HepG2 (cell line): ENCODE data around the gene TENT4B. TPM values are rescaled to one million over a fixed set of nuclear protein-coding genes. Genes with fewer than 3 reads are reported as not detected.

Experiments used
- ARID3A ChIP-seq: IDR thresholded peaks from 2 replicates; pipeline ENCODE4 v1.6.1; 2012; ENCODE audit warnings: low read depth, low read length, improper control_type of control experiment
- DR1 ChIP-seq: sonication (generic); formaldehyde crosslinking; IDR thresholded peaks from 2 replicates; pipeline ENCODE4 v1.8.0; 2021; ENCODE audit warnings: mild to moderate bottlenecking, missing genetic modification reagents, inconsistent platforms
- EEA1 ChIP-seq: sonication (generic); formaldehyde crosslinking; IDR thresholded peaks from 2 replicates; pipeline ENCODE4 v1.5.1; 2020; ENCODE audit warnings: mild to moderate bottlenecking, missing genetic modification reagents, borderline replicate concordance
- FOXO1 ChIP-seq: sonication (generic); formaldehyde crosslinking; IDR thresholded peaks from 2 replicates; pipeline ENCODE4 v1.4.0; 2020; ENCODE audit warnings: missing genetic modification reagents
- HCFC1 ChIP-seq: fragments of 150-350 bp; IDR thresholded peaks from 2 replicates; pipeline ENCODE4 v1.6.1; 2014; ENCODE audit warnings: low read depth, low read length
- HNF1A ChIP-seq, 2 experiments: sonication (generic) in 1 of 2; formaldehyde crosslinking in 1 of 2; IDR thresholded peaks; 2 replicates each; pipeline versions ENCODE4 v1.4.0 to v1.6.1; 2016 to 2020; ENCODE audit warnings: borderline replicate concordance in 1 of 2, low read depth in 1 of 2, mild to moderate bottlenecking in 1 of 2, missing genetic modification reagents in 1 of 2
- HOXA9 ChIP-seq: sonication (generic); formaldehyde crosslinking; IDR thresholded peaks from 2 replicates; pipeline ENCODE4 v1.8.1; 2022; ENCODE audit warnings: missing genetic modification reagents, mild to moderate bottlenecking, moderate library complexity, borderline replicate concordance
- KAT8 ChIP-seq: IDR thresholded peaks from 2 replicates; pipeline ENCODE4 v1.6.1; 2016; ENCODE audit warnings: missing genetic modification reagents, missing compliant biosample characterization
- LCORL ChIP-seq, 2 experiments: fragments of 450-650 bp in 1 of 2; sonication (generic) in 1 of 2; formaldehyde crosslinking in 1 of 2; IDR thresholded peaks; 2 replicates each; pipeline versions ENCODE4 v1.5.0 to v1.6.1; 2017 to 2020; ENCODE audit warnings: antibody characterized with exemption in 1 of 2, missing genetic modification reagents in 1 of 2
- NCOR1 ChIP-seq: fragments of 200-600 bp; sonication (generic); IDR thresholded peaks from 2 replicates; pipeline ENCODE4 v1.7.0; 2017; ENCODE audit warnings: antibody characterized with exemption, low read length, borderline replicate concordance
- PAF1 ChIP-seq: IDR thresholded peaks from 2 replicates; pipeline ENCODE4 v1.6.1; 2016; ENCODE audit warnings: missing genetic modification reagents, missing compliant biosample characterization
- POLR2AphosphoS2 ChIP-seq: IDR thresholded peaks from 2 replicates; pipeline ENCODE4 v1.6.1; 2011; ENCODE audit warnings: low read depth, low read length, improper control_type of control experiment
- TOE1 ChIP-seq: sonication (generic); formaldehyde crosslinking; IDR thresholded peaks from 2 replicates; pipeline ENCODE4 v1.4.0; 2020; ENCODE audit warnings: mild to moderate bottlenecking, missing genetic modification reagents
- ZBTB4 ChIP-seq: sonication (generic); formaldehyde crosslinking; IDR thresholded peaks from 2 replicates; pipeline ENCODE4 v1.4.0; 2020; ENCODE audit warnings: missing genetic modification reagents, mild to moderate bottlenecking, borderline replicate concordance
- ZBTB42 ChIP-seq: sonication (generic); formaldehyde crosslinking; IDR thresholded peaks from 2 replicates; pipeline ENCODE4 v1.5.0; 2020; ENCODE audit warnings: mild to moderate bottlenecking, missing genetic modification reagents
- ZFP37 ChIP-seq: sonication (generic); formaldehyde crosslinking; IDR thresholded peaks from 2 replicates; pipeline ENCODE4 v1.4.0; 2020; ENCODE audit warnings: missing genetic modification reagents, borderline replicate concordance
- ZNF576 ChIP-seq: sonication (generic); formaldehyde crosslinking; IDR thresholded peaks from 2 replicates; pipeline ENCODE4 v1.4.0; 2020; ENCODE audit warnings: mild to moderate bottlenecking, missing genetic modification reagents
- ZNF614 ChIP-seq: IDR thresholded peaks from 2 replicates; pipeline ENCODE4 v1.6.1; 2018; ENCODE audit warnings: missing biosample characterization, missing genetic modification reagents, inconsistent platforms, borderline replicate concordance
- ZNF644 ChIP-seq: IDR thresholded peaks from 2 replicates; pipeline ENCODE4 v1.6.1; 2016; ENCODE audit warnings: low read depth
- ZNF720 ChIP-seq: sonication (generic); formaldehyde crosslinking; IDR thresholded peaks from 2 replicates; pipeline ENCODE4 v1.4.0; 2020; ENCODE audit warnings: missing genetic modification reagents
- polyA plus RNA-seq, 8 experiments: library from polyadenylated mRNA; depleted of rRNA in 3 of 8; stranded (reverse) in 7 of 8; unstranded in 1 of 8; fragments of >200 nt; fragmentation: Illumina TruSeq in 4 of 8; extraction: Trizol in 4 of 8; gene quantifications; 2 replicates each; pipeline versions ENCODE4 v1.2.1 to v1.2.3, GENCODE V29; 2011 to 2016; ENCODE audit warnings: low read depth in 4 of 8, missing spikeins in 1 of 8, mixed read lengths in 1 of 8; ENCODE audit not compliant: insufficient read depth in 1 of 8
- total RNA-seq, 5 experiments: library from RNA; depleted of rRNA; stranded (reverse); fragments of >200 nt; fragmentation: Illumina TruSeq; extraction: Trizol; gene quantifications; 2 replicates each; pipeline ENCODE4 v1.2.3, GENCODE V29; 2016; ENCODE audit warnings: low read depth in 1 of 5

TENT4B gene
- total and polyA plus RNA-seq, 2 of the 13 experiments (the other 11 are each of a cell fraction or from before 2014, with no cell fraction given) = 15.0 to 32.8 TPM

GRCh38 chr16:50202926-50203624 lies 50.0 kb downstream of the TENT4B start (continued):
- TF ChIP-seq ZNF576 (CRISPR knock-in tag) = no peak
- TF ChIP-seq HNF1A (IDR thresholded peaks at IDR 0.05; ENCODE audit: low read depth) = no peak
- no peak for TF ChIP-seq HNF1A (CRISPR knock-in tag; IDR thresholded peaks at IDR 0.05; ENCODE audit: borderline replicate concordance)
- TF ChIP-seq ZBTB4 (CRISPR knock-in tag) = no peak
- no peak for TF ChIP-seq FOXO1 (CRISPR knock-in tag)
- TF ChIP-seq ZBTB42 (CRISPR knock-in tag) = no peak
- peak; percentile 72 for TF ChIP-seq ARID3A
- 0 out of 2 replicates have a peak, but pooled peaks have one; percentile 36 for TF ChIP-seq ZNF614
- no peak for TF ChIP-seq EEA1 (CRISPR knock-in tag)
- TF ChIP-seq DR1 (CRISPR knock-in tag) = no peak
- no peak for TF ChIP-seq POLR2AphosphoS2
- TF ChIP-seq PAF1 (CRISPR knock-in tag) = no peak
- TF ChIP-seq NCOR1 = no peak
- 0 out of 2 replicates have a peak, but pooled peaks have one; percentile 34 for TF ChIP-seq TOE1 (CRISPR knock-in tag)
- no peak for TF ChIP-seq ZNF720 (CRISPR knock-in tag)
- TF ChIP-seq HCFC1 = no peak
- no peak for TF ChIP-seq ZFP37 (CRISPR knock-in tag)
- peak; percentile 7; the same call in 1 of the 2 replicates for TF ChIP-seq LCORL (IDR thresholded peaks at IDR 0.05)
- TF ChIP-seq LCORL (CRISPR knock-in tag; IDR thresholded peaks at IDR 0.05) = no peak
- no peak for TF ChIP-seq HOXA9 (CRISPR knock-in tag)
- TF ChIP-seq KAT8 = 0 out of 2 replicates have a peak, but pooled peaks have one; percentile 32
- peak; percentile 48; the same call in 1 of the 2 replicates for TF ChIP-seq ZNF644 (CRISPR knock-in tag)
